ENCODE measurements around the gene MMP20. TPM values are rescaled to one million over a fixed set of nuclear protein-coding genes. Genes with fewer than 3 reads are reported as not detected.

Gene MMP20
- total and polyA plus RNA-seq, 2 experiments from 2014 or later: not detected

GRCh38 chr11:102614031-102614430 is 11.1 kb downstream of the MMP20 start (continued):
- TF ChIP-seq REST (IDR thresholded peaks at IDR 0.05; ENCODE audit: unreplicated experiment) (no peak), EZH2 (IDR thresholded peaks at IDR 0.05; ENCODE audit: low read depth, unreplicated experiment) (no peak), ZNF114 (CRISPR knock-in tag; IDR thresholded peaks at IDR 0.05) (no peak)

- Histone ChIP-seq H3K4me3 (peak overlapping the region; percentile 21), H3K36me3 (ENCODE audit: insufficient read depth) (no peaks in the 10 kb centered on the region), H3F3A (replicated peaks; ENCODE audit: low read depth) (no peaks in the 10 kb centered on the region), H3K27me3 (ENCODE audit: insufficient read depth) (no peaks in the 10 kb centered on the region), H4K20me1 (replicated peaks; ENCODE audit: insufficient read depth) (no peaks in the 10 kb centered on the region), H3K4me1 (ENCODE audit: insufficient read depth) (peaks cover 21% of the 10 kb centered on the region), H3K27ac (ENCODE audit: low read depth) (peak overlapping the region; percentile 61), H2AFZ (no peak overlapping the region), H3K9me2 (ENCODE audit: insufficient read depth) (no peaks in the 10 kb centered on the region), H3K79me2 (replicated peaks; ENCODE audit: insufficient read depth) (no peaks in the 10 kb centered on the region), H3K4me2 (peak overlapping the region; percentile 54)
- ATAC-seq (peak; percentile 74), DNase-seq (ENCODE audit: low spot score) (peak; percentile 37)
- Mint-ChIP-seq H3K4me3 (peak overlapping the region; percentile 0; the same call in 1 of the 3 replicates), H3K9me3 (no peaks in the 10 kb centered on the region), H3K4me1 (peaks cover 32% of the 10 kb centered on the region), H3K27ac (peak overlapping the region; percentile 9), H3K36me3 (ENCODE audit: low read depth) (no peaks in the 10 kb centered on the region), H3K27me3 (ENCODE audit: insufficient read depth, low read depth, poor library complexity) (peaks cover 5% of the 10 kb centered on the region)
- TF ChIP-seq CTCF (conservative IDR thresholded peaks at IDR 0.05; ENCODE audit: low read depth in 2 of 2) (no peak), REST (IDR thresholded peaks at IDR 0.05; ENCODE audit: unreplicated experiment) (no peak), CREB1 (CRISPR knock-in tag; IDR thresholded peaks at IDR 0.05; ENCODE audit: low read depth) (no peak), ZNF114 (CRISPR knock-in tag; IDR thresholded peaks at IDR 0.05) (no peak), STAT1 (IDR thresholded peaks at IDR 0.05; ENCODE audit: unreplicated experiment) (no peak), POLR2AphosphoS5 (IDR thresholded peaks at IDR 0.05; ENCODE audit: low read depth) (no peak), NANOG (IDR thresholded peaks at IDR 0.05; ENCODE audit: borderline replicate concordance) (no peak), ETS1 (IDR thresholded peaks at IDR 0.05) (no peak)
Observed at GRCh38 chr11:102613450-102613849, 11.7 kb downstream of the MMP20 start.
